Ishikawa (cell line): ENCODE measurements around the gene WDR75.

Experiments
- CEBPB ChIP-seq: IDR thresholded peaks from 2 replicates; pipeline ENCODE4 v1.6.1; 2012
- CREB1 ChIP-seq: IDR thresholded peaks from 2 replicates; pipeline ENCODE4 v1.6.1; 2012; ENCODE audit warnings: low read depth
- EGR1 ChIP-seq: IDR thresholded peaks from 2 replicates; pipeline ENCODE4 v1.6.1; 2012
- EP300 ChIP-seq: IDR thresholded peaks from 2 replicates; pipeline ENCODE4 v1.6.1; 2012; ENCODE audit warnings: borderline replicate concordance
- FOXM1 ChIP-seq: IDR thresholded peaks from 2 replicates; pipeline ENCODE4 v1.6.1; 2012; ENCODE audit warnings: low read depth, borderline replicate concordance
- MAX ChIP-seq: IDR thresholded peaks from 2 replicates; pipeline ENCODE4 v1.6.1; 2012
- NFIC ChIP-seq: IDR thresholded peaks from 2 replicates; pipeline ENCODE4 v1.6.1; 2012
- RAD21 ChIP-seq: IDR thresholded peaks from 2 replicates; pipeline ENCODE4 v1.6.1; 2012; ENCODE audit warnings: low read depth
- TAF1 ChIP-seq: IDR thresholded peaks from 2 replicates; pipeline ENCODE4 v1.6.1; 2012; ENCODE audit warnings: low read depth, mild to moderate bottlenecking
- TCF12 ChIP-seq: IDR thresholded peaks from 2 replicates; pipeline ENCODE4 v1.6.1; 2012; ENCODE audit warnings: low read depth
- TEAD4 ChIP-seq: IDR thresholded peaks from 2 replicates; pipeline ENCODE4 v1.6.1; 2012
- USF1 ChIP-seq: IDR thresholded peaks from 2 replicates; pipeline ENCODE4 v1.6.1; 2012
- YY1 ChIP-seq: IDR thresholded peaks from 2 replicates; pipeline ENCODE4 v1.6.1; 2012; ENCODE audit warnings: low read depth
- ZBTB7A ChIP-seq: IDR thresholded peaks from 2 replicates; pipeline ENCODE4 v1.6.1; 2012; ENCODE audit warnings: low read depth
- TF ChIP-seq, protein P1 (sequence below): IDR thresholded peaks from 2 replicates; pipeline ENCODE4 v1.6.1; 2012; ENCODE audit warnings: low read depth, mild to moderate bottlenecking

The WDR75 gene

DNA sequence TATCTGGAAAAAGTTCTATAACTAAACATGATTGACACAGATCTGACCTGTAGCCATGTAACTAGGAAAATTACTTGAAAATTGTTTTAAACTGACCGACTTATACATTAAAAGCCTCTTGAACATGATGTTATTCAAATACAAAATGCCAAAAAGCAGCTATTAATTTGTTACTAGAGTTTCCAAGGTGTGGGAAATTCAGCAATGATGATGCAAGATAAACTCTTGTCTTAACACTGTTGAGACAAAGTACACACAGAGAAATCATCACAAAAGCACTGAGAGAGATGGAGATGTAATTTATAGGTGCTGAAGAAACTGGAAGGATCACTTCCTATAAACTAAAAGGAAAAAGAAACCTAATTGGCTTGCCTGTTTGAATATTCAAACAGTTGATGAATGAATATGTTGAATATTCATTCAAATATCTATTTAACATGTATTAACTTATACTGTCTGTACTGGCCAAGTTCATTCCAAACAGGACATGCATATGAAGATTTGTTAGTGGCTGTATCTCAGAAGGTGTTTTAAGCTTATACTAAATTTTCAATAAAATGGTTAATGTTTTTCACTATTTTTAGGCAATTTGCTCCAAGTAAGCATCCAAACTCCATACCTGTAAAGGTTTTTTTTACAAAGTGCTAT lies 34.6 kb upstream of the WDR75 start:
- TF ChIP-seq FOXM1, result no peak

- TF ChIP-seq NFIC (no peak), FOXM1 (no peak), EP300 (no peak), USF1 (no peak), MAX (no peak), CEBPB (no peak), TAF1 (no peak), CREB1 (no peak), ZBTB7A (no peak), EGR1 (no peak), RAD21 (no peak), TCF12 (no peak), YY1 (no peak), TEAD4 (no peak)
- TF ChIP-seq, protein P1, sequence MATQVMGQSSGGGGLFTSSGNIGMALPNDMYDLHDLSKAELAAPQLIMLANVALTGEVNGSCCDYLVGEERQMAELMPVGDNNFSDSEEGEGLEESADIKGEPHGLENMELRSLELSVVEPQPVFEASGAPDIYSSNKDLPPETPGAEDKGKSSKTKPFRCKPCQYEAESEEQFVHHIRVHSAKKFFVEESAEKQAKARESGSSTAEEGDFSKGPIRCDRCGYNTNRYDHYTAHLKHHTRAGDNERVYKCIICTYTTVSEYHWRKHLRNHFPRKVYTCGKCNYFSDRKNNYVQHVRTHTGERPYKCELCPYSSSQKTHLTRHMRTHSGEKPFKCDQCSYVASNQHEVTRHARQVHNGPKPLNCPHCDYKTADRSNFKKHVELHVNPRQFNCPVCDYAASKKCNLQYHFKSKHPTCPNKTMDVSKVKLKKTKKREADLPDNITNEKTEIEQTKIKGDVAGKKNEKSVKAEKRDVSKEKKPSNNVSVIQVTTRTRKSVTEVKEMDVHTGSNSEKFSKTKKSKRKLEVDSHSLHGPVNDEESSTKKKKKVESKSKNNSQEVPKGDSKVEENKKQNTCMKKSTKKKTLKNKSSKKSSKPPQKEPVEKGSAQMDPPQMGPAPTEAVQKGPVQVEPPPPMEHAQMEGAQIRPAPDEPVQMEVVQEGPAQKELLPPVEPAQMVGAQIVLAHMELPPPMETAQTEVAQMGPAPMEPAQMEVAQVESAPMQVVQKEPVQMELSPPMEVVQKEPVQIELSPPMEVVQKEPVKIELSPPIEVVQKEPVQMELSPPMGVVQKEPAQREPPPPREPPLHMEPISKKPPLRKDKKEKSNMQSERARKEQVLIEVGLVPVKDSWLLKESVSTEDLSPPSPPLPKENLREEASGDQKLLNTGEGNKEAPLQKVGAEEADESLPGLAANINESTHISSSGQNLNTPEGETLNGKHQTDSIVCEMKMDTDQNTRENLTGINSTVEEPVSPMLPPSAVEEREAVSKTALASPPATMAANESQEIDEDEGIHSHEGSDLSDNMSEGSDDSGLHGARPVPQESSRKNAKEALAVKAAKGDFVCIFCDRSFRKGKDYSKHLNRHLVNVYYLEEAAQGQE, result no peak
Measured at GRCh38 chr2:189407281-189408209, 33.7 kb upstream of the WDR75 start.

DNA sequence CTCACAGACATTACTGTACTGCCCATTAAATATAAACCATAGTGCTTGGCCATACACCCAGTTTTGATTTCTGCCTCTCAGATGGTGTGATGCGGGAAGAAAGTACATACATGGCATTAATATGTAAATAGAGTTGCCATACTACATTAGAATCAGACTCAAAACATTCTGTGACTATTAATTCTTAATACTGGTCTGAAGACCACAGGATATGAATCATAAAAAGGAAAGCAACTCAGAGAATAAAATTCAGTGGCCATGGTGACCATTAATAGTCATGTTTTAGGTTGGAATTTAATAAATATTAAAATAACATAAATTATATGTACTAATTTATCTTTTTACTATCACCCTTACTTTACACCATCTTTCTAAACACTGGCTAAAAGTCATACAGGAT lies 33.0 kb upstream of the WDR75 start:
- TF ChIP-seq MAX, result no peak
- no peak for TF ChIP-seq TAF1
- no peak for TF ChIP-seq CEBPB
- TF ChIP-seq EP300, result no peak
- TF ChIP-seq TEAD4, result no peak
- no peak for TF ChIP-seq FOXM1
- no peak for TF ChIP-seq EGR1
- TF ChIP-seq NFIC, result no peak
- TF ChIP-seq YY1, result no peak
- TF ChIP-seq CREB1, result no peak
- no peak for TF ChIP-seq USF1
- no peak for TF ChIP-seq ZBTB7A
- TF ChIP-seq RAD21, result no peak
- TF ChIP-seq, protein P1, result no peak
- TF ChIP-seq TCF12, result no peak

GRCh38 chr2:189409131-189409530 lies 32.1 kb upstream of the WDR75 start:
- TF ChIP-seq TEAD4, result peak; percentile 18; the same call in 1 of the 2 replicates
- TF ChIP-seq MAX, result no peak

GRCh38 chr2:189409647-189410046 lies 31.6 kb upstream of the WDR75 start:
- no peak for TF ChIP-seq TAF1
- TF ChIP-seq MAX, result no peak
- peak; percentile 39; the same call in 1 of the 2 replicates for TF ChIP-seq EP300
- TF ChIP-seq CEBPB, result no peak
- 0 out of 2 replicates have a peak, but pooled peaks have one; percentile 16 for TF ChIP-seq TEAD4
- peak; percentile 65; the same call in 1 of the 2 replicates for TF ChIP-seq FOXM1
- no peak for TF ChIP-seq RAD21

DNA sequence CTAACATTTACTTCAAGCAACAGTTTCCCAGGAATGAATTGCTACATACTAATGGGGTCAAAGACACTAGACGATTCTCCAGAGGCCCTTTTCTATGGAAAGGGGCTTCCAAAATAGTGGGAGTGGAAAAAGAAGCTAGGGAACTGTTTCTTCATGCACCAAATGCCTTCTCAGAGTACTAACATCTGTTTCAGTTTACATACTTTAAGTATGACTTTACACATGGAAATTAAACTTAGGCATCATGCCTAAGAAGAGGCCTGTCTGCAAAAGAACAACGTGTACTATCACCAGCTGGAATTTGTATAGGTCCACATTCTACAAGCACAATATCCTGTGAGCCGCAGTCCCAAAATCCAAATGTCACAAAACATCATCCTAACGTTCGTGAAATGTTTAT lies 29.4 kb upstream of the WDR75 start:
- TF ChIP-seq NFIC, result no peak
